WTC11 (cell line): ENCODE data around the gene EP400. TPM values are rescaled to one million over a fixed set of nuclear protein-coding genes. Genes with fewer than 3 reads are reported as not detected.
A peak's percentile ranks its signal among the peaks of the same experiment; 100 is the strongest.

Experiments used
- ATAC-seq: fragments of 200-7000 bp; cut with Tn5 transposase; 2 replicates; pipeline ENCODE4 v1.10.0; 2021; ENCODE audit warnings: mild to moderate bottlenecking, moderate library complexity
- CTCF ChIA-PET: fragments of 300-600 bp; sonication (Branson Sonifier 250); formaldehyde crosslinking; loops from one replicate; lab custom pipeline; 2021; ENCODE audit warnings: antibody characterized with exemption; lab: Charles Lee
- POLR2A ChIA-PET: fragments of 350-600 bp; sonication (Branson Sonifier 250); formaldehyde crosslinking; loops from one replicate; lab custom pipeline; 2021; ENCODE audit warnings: antibody characterized with exemption; lab: Charles Lee
- DNase-seq: peaks from one replicate; pipeline ENCODE4 v3.0.0; 2021; ENCODE audit warnings: low spot score
- H3K27ac Mint-ChIP-seq: 2 replicates; pipeline ENCODE4 v1.8.0; 2021; ENCODE audit warnings: mixed read lengths
- H3K27me3 Mint-ChIP-seq: 2 replicates; pipeline ENCODE4 v1.8.0; 2021; ENCODE audit warnings: low read depth, mild to moderate bottlenecking, moderate library complexity, mixed read lengths
- H3K36me3 Mint-ChIP-seq: 2 replicates; pipeline ENCODE4 v1.8.0; 2021; ENCODE audit warnings: mixed read lengths
- H3K4me1 Mint-ChIP-seq: 2 replicates; pipeline ENCODE4 v1.8.0; 2022; ENCODE audit warnings: mixed read lengths
- H3K4me3 Mint-ChIP-seq: 2 replicates; pipeline ENCODE4 v1.8.0; 2021; ENCODE audit warnings: mild to moderate bottlenecking, moderate library complexity, mixed read lengths
- H3K9me3 Mint-ChIP-seq: 2 replicates; pipeline ENCODE4 v1.8.0; 2021; ENCODE audit warnings: mixed read lengths
- CREM ChIP-seq: sonication (generic); formaldehyde crosslinking; IDR thresholded peaks from 2 replicates; pipeline ENCODE4 v1.8.1; 2022; ENCODE audit warnings: mild to moderate bottlenecking, missing genetic modification reagents, moderate library complexity
- FOXP1 ChIP-seq: sonication (generic); formaldehyde crosslinking; IDR thresholded peaks from 2 replicates; pipeline ENCODE4 v1.8.0; 2022; ENCODE audit warnings: missing genetic modification reagents, mild to moderate bottlenecking, moderate library complexity, borderline replicate concordance
- MLX ChIP-seq: sonication (generic); formaldehyde crosslinking; IDR thresholded peaks from 2 replicates; pipeline ENCODE4 v1.8.1; 2023; ENCODE audit warnings: mild to moderate bottlenecking, missing genetic modification reagents, moderate library complexity
- NR1H2 ChIP-seq: sonication (generic); formaldehyde crosslinking; IDR thresholded peaks from 2 replicates; pipeline ENCODE4 v1.9.0; 2021; ENCODE audit warnings: mild to moderate bottlenecking, moderate library complexity, missing genetic modification reagents
- TCF7 ChIP-seq: sonication (generic); formaldehyde crosslinking; IDR thresholded peaks from 2 replicates; pipeline ENCODE4 v1.8.0; 2022; ENCODE audit warnings: mild to moderate bottlenecking, low read depth, missing genetic modification reagents, moderate library complexity
- total RNA-seq: library from RNA; stranded (reverse); gene quantifications from 3 replicates; pipeline ENCODE4 v1.2.3, GENCODE V29; 2021
- TF ChIP-seq, protein P1 (sequence below): fragments of 250-450 bp; sonication (Bioruptor Pico); IDR thresholded peaks from 2 replicates; pipeline ENCODE4 v1.9.0; 2021; ENCODE audit warnings: moderate library complexity, mild to moderate bottlenecking, inconsistent platforms, borderline replicate concordance
- TF ChIP-seq, protein P2 (sequence below): fragments of 250-450 bp; sonication (Bioruptor Pico); IDR thresholded peaks from 2 replicates; pipeline ENCODE4 v1.9.0; 2021; ENCODE audit warnings: mild to moderate bottlenecking, borderline replicate concordance
- TF ChIP-seq, protein P3 (sequence below): fragments of 250-450 bp; sonication (Bioruptor Pico); conservative IDR thresholded peaks from 2 replicates; pipeline ENCODE4 v1.9.0; 2021; ENCODE audit warnings: mild to moderate bottlenecking

The EP400 gene
- total RNA-seq, 1 experiment from 2014 or later: 75.8 TPM

DNA sequence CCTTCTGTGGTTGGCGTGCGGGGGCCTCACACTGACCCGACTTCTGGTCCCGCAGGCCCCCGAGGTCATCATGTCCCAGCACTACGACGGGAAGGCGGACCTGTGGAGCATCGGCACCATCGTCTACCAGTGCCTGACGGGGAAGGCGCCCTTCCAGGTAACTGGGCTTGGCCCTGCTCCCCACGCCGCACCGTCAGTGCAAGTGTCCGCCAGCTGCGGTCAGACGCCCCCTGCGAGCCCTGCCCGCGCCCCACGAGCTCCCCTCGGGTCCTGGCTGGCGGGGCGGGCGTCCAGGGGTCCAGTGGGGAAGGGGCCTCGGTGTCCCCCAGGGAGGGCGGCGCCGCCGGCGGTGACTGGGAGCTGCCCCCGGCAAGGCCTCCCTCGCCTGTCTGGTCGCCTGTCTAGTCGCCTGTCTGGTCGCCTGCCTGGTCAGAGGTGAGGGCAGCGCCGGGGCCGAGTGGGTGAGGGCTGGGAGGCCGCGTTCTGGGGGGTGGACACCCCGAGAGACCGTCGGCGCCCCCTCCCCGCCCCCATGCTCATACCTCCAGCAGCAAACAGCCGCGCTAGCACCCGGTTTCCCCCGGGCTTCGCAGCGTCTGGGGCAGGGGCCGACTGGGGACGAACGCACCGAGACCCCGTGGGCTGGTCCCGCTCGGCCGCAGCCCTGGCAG lies 40.5 kb upstream of the EP400 start (continued):
- TF ChIP-seq, protein P1, sequence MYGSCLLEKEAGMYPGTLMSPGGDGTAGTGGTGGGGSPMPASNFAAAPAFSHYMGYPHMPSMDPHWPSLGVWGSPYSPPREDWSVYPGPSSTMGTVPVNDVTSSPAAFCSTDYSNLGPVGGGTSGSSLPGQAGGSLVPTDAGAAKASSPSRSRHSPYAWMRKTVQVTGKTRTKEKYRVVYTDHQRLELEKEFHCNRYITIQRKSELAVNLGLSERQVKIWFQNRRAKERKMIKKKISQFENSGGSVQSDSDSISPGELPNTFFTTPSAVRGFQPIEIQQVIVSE (CRISPR knock-in tag): no peak
- TF ChIP-seq, protein P2, sequence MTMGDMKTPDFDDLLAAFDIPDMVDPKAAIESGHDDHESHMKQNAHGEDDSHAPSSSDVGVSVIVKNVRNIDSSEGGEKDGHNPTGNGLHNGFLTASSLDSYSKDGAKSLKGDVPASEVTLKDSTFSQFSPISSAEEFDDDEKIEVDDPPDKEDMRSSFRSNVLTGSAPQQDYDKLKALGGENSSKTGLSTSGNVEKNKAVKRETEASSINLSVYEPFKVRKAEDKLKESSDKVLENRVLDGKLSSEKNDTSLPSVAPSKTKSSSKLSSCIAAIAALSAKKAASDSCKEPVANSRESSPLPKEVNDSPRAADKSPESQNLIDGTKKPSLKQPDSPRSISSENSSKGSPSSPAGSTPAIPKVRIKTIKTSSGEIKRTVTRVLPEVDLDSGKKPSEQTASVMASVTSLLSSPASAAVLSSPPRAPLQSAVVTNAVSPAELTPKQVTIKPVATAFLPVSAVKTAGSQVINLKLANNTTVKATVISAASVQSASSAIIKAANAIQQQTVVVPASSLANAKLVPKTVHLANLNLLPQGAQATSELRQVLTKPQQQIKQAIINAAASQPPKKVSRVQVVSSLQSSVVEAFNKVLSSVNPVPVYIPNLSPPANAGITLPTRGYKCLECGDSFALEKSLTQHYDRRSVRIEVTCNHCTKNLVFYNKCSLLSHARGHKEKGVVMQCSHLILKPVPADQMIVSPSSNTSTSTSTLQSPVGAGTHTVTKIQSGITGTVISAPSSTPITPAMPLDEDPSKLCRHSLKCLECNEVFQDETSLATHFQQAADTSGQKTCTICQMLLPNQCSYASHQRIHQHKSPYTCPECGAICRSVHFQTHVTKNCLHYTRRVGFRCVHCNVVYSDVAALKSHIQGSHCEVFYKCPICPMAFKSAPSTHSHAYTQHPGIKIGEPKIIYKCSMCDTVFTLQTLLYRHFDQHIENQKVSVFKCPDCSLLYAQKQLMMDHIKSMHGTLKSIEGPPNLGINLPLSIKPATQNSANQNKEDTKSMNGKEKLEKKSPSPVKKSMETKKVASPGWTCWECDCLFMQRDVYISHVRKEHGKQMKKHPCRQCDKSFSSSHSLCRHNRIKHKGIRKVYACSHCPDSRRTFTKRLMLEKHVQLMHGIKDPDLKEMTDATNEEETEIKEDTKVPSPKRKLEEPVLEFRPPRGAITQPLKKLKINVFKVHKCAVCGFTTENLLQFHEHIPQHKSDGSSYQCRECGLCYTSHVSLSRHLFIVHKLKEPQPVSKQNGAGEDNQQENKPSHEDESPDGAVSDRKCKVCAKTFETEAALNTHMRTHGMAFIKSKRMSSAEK: no peak
- no peak for TF ChIP-seq MLX (CRISPR knock-in tag)
- no peak for TF ChIP-seq CREM (CRISPR knock-in tag)
- no peak for TF ChIP-seq NR1H2

DNA sequence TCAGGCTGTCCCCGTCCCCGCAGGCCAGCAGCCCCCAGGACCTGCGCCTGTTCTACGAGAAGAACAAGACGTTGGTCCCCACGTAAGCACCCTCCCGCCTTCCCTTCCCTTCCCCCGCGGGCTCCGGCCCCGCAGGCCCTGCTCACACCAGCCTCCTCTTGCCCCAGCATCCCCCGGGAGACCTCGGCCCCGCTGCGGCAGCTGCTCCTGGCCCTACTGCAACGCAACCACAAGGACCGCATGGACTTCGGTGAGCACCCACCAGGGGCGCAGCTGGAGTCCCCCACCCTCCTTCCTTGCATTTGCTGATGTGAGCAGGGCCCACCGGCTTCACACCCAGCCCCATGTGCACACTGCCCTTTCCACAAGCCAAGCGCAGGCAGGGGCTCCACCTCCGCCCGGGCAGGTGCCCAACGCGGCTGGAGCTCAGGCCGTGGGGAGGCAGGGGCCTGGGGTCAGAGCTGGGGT lies 40.0 kb upstream of the EP400 start:
- no peak for TF ChIP-seq TCF7 (CRISPR knock-in tag)
- TF ChIP-seq, protein P3, sequence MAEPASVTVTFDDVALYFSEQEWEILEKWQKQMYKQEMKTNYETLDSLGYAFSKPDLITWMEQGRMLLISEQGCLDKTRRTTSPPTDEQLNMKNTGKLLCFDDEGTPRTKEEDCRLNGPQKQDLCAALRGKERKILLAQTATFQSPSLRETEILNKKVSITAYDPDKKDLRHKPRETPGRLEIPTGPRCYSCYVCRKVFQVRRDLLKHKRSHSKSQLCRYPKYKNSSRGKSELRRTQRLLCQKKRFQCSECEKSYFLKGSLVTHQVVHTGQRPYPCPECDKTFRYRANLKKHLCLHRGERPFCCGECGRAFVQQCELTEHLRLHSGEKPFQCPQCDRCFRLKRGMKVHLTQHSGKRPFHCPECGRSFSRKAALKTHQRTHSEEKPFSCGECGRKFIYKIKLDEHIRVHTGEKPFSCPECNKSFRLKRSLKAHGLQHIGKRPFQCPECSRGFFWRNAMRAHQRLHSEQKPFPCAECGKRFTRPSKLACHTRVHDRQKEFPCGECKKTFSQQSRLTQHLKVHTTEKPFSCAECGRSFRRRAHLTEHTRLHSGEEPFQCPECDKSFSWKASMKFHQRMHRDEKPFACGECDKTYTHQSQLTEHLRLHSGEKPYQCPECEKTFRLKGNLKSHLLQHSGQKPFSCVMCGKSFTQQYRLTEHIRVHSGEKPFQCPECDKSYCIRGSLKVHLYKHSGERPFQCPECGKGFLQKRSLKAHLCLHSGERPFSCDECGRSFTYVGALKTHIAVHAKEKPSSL (CRISPR knock-in tag): no peak
- TF ChIP-seq, protein P2: no peak
- TF ChIP-seq FOXP1: 0 out of 2 replicates have a peak, but pooled peaks have one; percentile 16
- no peak for DNase-seq
- ChIA-PET CTCF (no interaction called here), POLR2A (no interaction called here)
- H3K9me3 Mint-ChIP-seq: no peaks in the 10 kb centered on the region
- no peaks in the 10 kb centered on the region for H3K4me1 Mint-ChIP-seq
- H3K27ac Mint-ChIP-seq: no peak overlapping the region
- ATAC-seq: no peak
- H3K36me3 Mint-ChIP-seq: peaks cover 12% of the 10 kb centered on the region
- H3K27me3 Mint-ChIP-seq: no peaks in the 10 kb centered on the region
- no peak overlapping the region for H3K4me3 Mint-ChIP-seq
